ENCODE results near the gene INCENP.

Gene INCENP

GRCh38 chr11:62124186-62125113 lies 639 bp downstream of the INCENP start:
- no peak for FAIRE-seq

- FAIRE-seq: no peak
Measured at GRCh38 chr11:62125316-62125715, 1.5 kb downstream of the INCENP start.

DNA sequence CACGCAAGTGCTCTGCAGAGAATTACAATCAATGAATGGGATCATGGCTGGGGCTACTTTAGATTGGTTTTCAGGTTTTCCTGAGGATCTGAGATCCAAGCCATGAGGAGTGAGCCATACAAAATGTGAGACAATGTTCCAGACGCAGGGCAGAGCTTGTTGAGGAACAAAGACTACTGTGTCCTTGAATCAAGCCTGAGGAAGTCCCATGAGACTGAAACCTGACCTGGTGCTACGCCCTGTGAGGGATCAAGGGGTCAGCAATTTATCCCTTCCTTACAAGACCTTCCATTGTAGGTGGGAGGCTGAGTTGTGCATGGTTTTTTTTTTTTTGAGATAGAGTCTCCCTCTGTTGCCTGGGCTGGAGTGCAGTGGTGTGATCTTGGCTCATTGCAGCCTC lies 2.1 kb downstream of the INCENP start:
- no peak for FAIRE-seq

DNA sequence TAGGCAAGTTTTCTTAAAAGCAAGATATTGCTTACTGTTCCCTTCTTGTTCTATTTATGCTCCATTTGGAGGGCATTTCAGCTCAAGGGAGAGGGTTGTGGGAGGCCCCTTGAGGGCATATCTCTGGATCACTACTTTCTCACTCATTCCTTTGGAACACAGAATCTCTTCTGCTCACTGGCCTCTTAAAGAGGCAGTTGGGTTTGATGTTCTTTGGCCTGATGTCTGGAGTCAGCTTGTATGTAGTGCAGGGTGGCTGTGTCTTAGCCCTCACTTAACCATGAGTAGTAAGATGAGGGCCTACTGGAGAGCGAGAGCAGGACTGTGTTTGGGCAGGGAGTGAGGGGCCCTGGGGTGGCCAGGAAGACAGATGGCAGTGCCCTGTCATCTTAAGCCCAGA lies 3.6 kb downstream of the INCENP start:
- FAIRE-seq: no peak

- FAIRE-seq: no peak
Measured at GRCh38 chr11:62127941-62128770, 4.3 kb downstream of the INCENP start.

GRCh38 chr11:62128835-62129234 lies 5.0 kb downstream of the INCENP start:
- FAIRE-seq: no peak

GRCh38 chr11:62129590-62130282 lies 5.9 kb downstream of the INCENP start:
- FAIRE-seq: no peak

DNA sequence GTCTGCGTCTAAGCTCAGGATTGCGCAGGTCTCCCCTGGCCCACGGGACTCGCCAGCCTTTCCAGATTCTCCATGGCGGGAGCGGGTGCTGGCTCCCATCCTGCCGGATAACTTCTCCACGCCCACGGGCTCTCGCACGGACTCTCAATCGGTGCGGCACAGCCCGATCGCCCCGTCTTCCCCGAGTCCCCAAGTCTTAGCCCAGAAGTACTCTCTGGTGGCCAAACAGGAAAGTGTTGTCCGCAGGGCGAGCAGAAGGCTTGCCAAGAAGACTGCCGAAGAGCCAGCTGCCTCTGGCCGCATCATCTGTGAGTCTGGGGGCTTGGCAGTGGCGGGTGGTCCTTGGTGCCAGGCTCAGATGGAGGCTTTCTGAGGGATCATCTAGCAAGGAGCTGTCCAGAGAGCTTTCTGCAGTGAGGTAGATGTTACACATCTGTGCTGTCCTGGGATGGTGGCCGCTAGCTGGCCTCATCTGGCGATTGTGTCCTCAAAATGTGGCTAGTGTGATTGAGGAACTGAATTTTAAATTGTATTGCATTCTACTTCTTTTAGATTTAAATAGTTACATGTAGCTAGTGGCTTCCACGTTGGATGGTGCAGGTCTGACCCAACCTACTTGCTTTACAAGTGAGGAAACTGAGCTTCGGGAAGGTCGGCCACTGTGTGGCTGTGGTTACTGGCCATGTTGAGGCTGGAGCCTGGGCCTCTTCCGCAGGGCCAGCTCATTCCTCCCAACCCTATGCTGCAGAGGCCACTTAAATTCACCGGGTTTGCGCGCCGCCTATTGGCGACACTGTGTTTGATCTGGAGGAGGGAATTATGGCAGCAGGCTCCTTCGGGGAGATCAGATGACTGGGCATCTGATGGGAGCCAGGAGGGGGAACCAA lies 6.7 kb downstream of the INCENP start:
- FAIRE-seq: no peak

DNA sequence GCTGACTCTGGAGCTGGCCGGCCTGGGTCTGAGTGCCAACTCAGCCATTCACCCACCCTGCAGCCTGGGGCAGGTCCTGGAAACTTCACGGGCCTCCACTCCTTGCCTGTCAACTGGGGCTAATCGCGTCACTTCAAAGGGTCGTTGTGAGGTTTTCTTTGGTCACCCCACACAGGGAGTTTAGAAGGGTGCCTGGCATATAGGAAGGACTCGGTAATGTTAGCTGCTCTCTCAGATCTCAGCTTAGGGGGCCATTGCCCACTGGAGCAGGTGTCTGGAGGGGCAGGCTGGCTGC lies 7.3 kb downstream of the INCENP start:
- FAIRE-seq: no peak

- no peak for FAIRE-seq
Measured at GRCh38 chr11:62132191-62132590, 8.4 kb downstream of the INCENP start.

- no peak for FAIRE-seq
Measured at GRCh38 chr11:62132689-62133293, 9.0 kb downstream of the INCENP start.

DNA sequence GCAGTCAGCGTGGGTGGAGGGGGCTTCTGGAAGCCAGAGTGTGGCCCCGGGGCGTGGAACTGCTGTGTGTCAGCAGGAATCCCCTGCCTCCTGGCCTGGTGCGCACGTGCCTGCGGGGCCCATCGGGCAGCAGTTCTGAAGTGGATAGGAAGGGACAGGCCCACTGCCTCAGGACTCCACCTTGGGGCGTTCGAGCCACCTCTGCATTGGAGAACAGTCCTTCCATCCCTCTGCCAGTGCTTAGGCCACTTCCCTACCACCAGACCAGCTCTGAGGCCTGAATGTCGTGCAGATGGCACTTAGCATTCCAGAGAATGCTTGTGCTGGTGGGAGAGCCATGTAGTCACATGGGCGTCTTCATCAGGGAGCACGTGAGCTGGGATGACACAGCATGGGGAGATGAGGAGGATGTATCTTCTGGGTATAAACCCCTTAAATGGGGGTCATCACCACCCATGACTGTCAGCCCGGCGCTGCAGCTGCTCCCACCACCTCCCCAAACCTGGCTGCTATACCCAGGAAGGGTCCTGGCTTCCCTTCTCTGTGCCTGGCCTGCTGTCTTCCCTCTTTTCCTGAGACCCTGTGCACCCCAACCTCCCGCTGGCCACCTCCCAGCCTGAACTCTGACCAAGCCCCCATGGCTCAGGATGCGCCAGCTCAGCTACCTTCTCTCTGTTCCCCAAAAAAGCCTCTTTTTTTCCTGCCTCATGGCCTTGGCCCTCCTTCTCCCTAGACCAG lies 9.7 kb downstream of the INCENP start:
- FAIRE-seq: no peak

- no peak for FAIRE-seq
Measured at GRCh38 chr11:62137276-62137861, 13.6 kb downstream of the INCENP start.

DNA sequence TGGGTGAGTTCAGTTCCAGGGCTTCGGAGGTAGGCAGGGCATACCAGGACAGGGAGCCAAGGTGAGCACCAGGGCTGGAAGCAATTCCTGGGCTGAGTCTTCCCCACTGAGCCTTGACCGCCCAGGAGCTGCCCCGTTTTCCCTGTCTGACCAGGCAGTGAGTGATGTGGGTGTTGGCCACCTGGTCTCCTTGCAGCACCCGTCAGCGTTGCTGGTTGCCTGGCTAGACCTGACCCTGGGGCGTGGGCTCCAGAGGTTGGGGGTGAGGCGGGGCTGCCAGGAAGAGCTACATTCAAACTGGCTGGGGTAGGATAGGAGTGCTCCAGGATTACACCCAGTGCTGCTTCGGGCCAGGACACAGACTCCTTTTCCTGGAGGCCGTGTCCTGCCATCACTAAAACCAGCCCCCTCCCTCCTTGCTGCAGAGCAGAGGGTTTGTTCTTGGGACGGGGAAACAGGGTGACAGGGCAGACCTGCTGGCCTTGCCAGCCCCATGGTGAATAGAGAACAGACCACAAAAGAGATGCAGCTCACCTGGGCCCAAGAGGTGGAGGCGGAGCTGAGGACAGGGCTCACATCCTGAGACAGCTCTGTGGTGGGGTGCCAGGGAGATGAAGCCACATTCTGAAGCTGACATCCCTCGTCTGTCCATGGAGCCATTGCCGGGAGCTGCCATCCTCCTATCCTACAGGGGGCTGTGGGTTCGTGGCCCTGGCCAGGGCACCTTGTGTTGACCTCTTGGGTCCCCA lies 14.2 kb downstream of the INCENP start:
- no peak for FAIRE-seq

DNA sequence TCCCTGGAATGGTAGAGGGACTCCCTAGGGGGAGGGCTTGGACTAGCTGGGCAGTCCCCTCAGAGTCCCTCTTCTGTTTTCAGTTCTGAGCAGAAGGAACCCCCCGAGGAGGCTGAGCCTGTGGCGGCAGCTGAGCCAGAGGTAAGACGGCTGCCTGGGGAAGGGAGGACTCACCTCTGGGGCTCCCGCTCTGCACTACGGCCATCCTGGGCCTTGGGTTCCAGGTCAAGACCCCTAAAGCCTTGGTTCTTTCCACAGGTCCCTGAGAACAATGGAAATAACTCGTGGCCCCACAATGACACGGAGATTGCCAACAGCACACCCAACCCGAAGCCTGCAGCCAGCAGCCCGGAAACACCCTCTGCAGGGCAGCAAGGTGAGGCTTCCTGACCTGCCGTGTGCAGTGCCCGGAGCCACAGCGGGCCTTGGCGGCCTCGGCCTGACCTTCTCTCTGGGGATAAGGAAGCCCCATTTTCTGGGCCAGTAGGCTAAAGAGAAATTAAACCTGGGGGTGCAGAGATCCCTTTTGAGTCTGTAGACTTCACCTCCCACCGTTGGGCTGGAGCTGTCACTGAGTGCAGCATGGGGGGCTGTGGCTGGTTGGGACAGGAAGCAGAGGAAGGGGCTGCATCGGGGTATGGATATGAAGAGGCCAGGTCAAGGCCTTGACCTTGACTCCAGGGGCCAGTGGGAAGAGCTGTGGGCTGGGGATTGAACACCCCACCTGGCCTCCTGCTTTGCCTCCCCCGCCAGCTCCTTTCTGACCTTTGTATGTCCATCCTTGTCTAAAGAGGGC lies 15.0 kb downstream of the INCENP start:
- no peak for FAIRE-seq

DNA sequence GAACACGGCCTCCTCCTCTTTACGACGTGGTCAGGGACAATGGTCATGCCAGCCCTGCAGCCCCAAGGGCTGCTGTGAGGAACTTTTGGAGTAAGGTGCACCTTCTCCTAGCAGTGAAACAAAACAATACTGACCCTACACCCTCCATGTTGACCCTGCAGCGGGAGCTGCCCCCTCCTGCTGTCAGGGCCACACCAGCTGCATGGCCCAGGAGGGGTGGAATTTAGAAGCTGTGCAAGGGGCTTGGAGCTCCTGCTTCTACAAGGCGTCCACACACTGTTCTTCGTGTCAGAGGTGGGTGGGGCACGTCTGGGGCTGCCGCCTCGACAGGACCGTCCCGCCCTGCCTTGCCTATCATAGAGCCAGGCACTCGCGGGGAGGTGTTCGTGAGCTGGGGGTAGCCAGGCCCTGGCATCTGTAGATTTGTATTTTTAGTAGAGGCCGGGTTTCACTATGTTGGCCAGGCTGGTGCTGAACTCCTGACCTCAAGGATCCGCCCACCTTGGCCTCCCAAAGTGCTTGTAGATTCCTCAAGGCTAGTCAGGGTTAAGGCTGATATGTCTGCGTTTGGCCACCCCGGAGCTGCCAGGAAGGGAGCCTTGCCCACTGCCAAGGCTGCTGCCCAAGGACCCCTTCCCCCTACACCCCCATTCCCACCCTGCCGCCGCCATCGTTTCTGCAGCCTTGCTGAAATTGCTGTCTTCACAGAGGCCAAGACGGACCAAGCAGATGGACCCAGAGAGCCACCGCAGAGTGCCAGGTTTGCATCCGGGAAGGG lies 15.9 kb downstream of the INCENP start:
- FAIRE-seq: no peak

DNA sequence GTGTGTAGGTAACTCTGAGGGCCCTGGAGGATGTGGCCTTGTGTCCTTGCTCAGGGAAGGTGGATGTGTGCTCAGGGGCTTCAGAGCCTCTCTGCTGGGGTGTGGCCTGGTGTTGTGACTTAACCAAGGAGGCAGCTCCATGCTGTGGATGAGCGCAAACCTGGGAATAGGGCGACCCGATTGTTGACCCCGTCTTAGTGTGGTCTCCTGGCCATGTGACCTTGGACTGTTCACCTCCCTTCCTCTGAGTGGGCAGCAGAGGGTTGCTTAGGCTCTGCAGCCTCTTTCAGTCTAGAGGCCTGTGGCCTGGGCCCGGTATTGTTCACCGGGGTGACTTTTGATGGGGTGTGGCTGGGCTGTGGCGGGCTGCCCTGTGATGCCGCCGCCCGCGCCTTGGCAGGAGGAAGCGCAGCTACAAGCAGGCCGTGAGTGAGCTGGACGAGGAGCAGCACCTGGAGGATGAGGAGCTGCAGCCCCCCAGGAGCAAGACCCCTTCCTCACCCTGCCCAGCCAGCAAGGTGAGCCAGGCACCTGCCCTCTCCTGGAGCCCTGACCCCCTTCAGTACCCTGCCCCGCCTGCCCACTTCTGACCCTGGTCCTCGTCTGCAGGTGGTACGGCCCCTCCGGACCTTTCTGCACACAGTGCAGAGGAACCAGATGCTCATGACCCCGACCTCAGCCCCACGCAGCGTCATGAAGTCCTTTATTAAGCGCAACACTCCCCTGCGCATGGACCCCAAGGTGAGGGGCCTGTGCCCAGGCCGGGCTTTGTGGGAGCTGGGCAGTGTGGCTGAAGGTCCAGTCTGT lies 16.7 kb downstream of the INCENP start:
- FAIRE-seq: no peak
